ENCODE results near the gene TOMM40. TPM values are rescaled to one million over a fixed set of nuclear protein-coding genes. Genes with fewer than 3 reads are reported as not detected.
A peak's percentile ranks its signal among the peaks of the same experiment; 100 is the strongest.

TOMM40 gene
- total RNA-seq, 1 donor from 2014 or later = 65.3 TPM

GRCh38 chr19:44947041-44947581, 56.1 kb downstream of the TOMM40 start:
- TF ChIP-seq CTCF (IDR thresholded peaks at IDR 0.05; ENCODE audit: insufficient read depth, low read length, poor library complexity, severe bottlenecking) = no peak
- DNase-seq (ENCODE audit: low read depth) = no peak
- Histone ChIP-seq H3K27me3 (ENCODE audit: control insufficient read depth, insufficient read depth, low read length) (no peaks in the 10 kb centered on the region), H3K4me3 (ENCODE audit: low read depth, low read length) (no peak overlapping the region), H3K36me3 (ENCODE audit: control insufficient read depth, insufficient read depth, low read length) (no peaks in the 10 kb centered on the region)

- Histone ChIP-seq H3K36me3 (ENCODE audit: control insufficient read depth, insufficient read depth, low read length) (no peaks in the 10 kb centered on the region), H3K4me3 (ENCODE audit: low read depth, low read length) (no peak overlapping the region), H3K27me3 (ENCODE audit: control insufficient read depth, insufficient read depth, low read length) (no peaks in the 10 kb centered on the region)
- no peak for TF ChIP-seq CTCF (IDR thresholded peaks at IDR 0.05; ENCODE audit: insufficient read depth, low read length, poor library complexity, severe bottlenecking)
- DNase-seq (ENCODE audit: low read depth) = no peak
These were observed 57.2 kb downstream of the TOMM40 start for GRCh38 chr19:44948237-44948636.

GRCh38 chr19:44948763-44949374, 57.8 kb downstream of the TOMM40 start:
- Histone ChIP-seq H3K27me3 (ENCODE audit: control insufficient read depth, insufficient read depth, low read length) (no peaks in the 10 kb centered on the region), H3K36me3 (ENCODE audit: control insufficient read depth, insufficient read depth, low read length) (no peaks in the 10 kb centered on the region), H3K4me3 (ENCODE audit: low read depth, low read length) (no peak overlapping the region)
- no peak for TF ChIP-seq CTCF (IDR thresholded peaks at IDR 0.05; ENCODE audit: insufficient read depth, low read length, poor library complexity, severe bottlenecking)
- DNase-seq (ENCODE audit: low read depth) = no peak

- Histone ChIP-seq H3K36me3 (ENCODE audit: control insufficient read depth, insufficient read depth, low read length) (no peaks in the 10 kb centered on the region), H3K4me3 (ENCODE audit: low read depth, low read length) (no peak overlapping the region), H3K27me3 (ENCODE audit: control insufficient read depth, insufficient read depth, low read length) (no peaks in the 10 kb centered on the region)
- no peak for DNase-seq (ENCODE audit: low read depth)
- no peak for TF ChIP-seq CTCF (IDR thresholded peaks at IDR 0.05; ENCODE audit: insufficient read depth, low read length, poor library complexity, severe bottlenecking)
These were observed 58.5 kb downstream of the TOMM40 start for GRCh38 chr19:44949550-44949949.

- peak; percentile 85 for TF ChIP-seq CTCF (IDR thresholded peaks at IDR 0.05; ENCODE audit: insufficient read depth, low read length, poor library complexity, severe bottlenecking)
- Histone ChIP-seq H3K27me3 (ENCODE audit: control insufficient read depth, insufficient read depth, low read length) (no peaks in the 10 kb centered on the region), H3K4me3 (ENCODE audit: low read depth, low read length) (no peak overlapping the region), H3K36me3 (ENCODE audit: control insufficient read depth, insufficient read depth, low read length) (no peaks in the 10 kb centered on the region)
- peak; percentile 43 for DNase-seq (ENCODE audit: low read depth)
These were observed 60.4 kb downstream of the TOMM40 start for GRCh38 chr19:44951179-44952159.

Other genes with a start within 250 kb of the TOMM40 start
- gene PVR, start 247.3 kb upstream of the TOMM40 start, total RNA-seq = 176 and 210 TPM in 2 replicates
- gene CEACAM19, start 219.8 kb upstream of the TOMM40 start, total RNA-seq = 6.4 and 10.5 TPM in 2 replicates
- gene CEACAM16, start 192.1 kb upstream of the TOMM40 start, total RNA-seq = not detected in 2 replicates
- 16.2 and 19.1 TPM in 2 replicates for gene BCL3, start 142.5 kb upstream of the TOMM40 start, total RNA-seq
- 8.8 and 9.9 TPM in 2 replicates for gene CBLC, start 113.4 kb upstream of the TOMM40 start, total RNA-seq
- 27.6 and 29.6 TPM in 2 replicates for gene BCAM, start 82.2 kb upstream of the TOMM40 start, total RNA-seq
- 240 and 243 TPM in 2 replicates for gene NECTIN2, start 45.0 kb upstream of the TOMM40 start, total RNA-seq
- gene APOE, start 14.5 kb downstream of the TOMM40 start, total RNA-seq = 89.0 and 98.1 TPM in 2 replicates
- gene APOC1, start 23.4 kb downstream of the TOMM40 start, total RNA-seq = 1.9 and 3.5 TPM in 2 replicates
- gene APOC4, start 51.0 kb downstream of the TOMM40 start, total RNA-seq = not detected in 2 replicates
- gene APOC2, start 54.8 kb downstream of the TOMM40 start, total RNA-seq = not detected in 2 replicates
- 58.0 and 74.8 TPM in 2 replicates for gene CLPTM1, start 64.1 kb downstream of the TOMM40 start, total RNA-seq
- 60.0 and 76.7 TPM in 2 replicates for gene RELB, start 110.2 kb downstream of the TOMM40 start, total RNA-seq
- gene CLASRP, start 147.8 kb downstream of the TOMM40 start, total RNA-seq = 65.7 and 77.9 TPM in 2 replicates
- 1.0 and 1.1 TPM in 2 replicates for gene ZNF296, start 185.2 kb downstream of the TOMM40 start, total RNA-seq
- 50.8 and 63.6 TPM in 2 replicates for gene GEMIN7, start 188.0 kb downstream of the TOMM40 start, total RNA-seq
- gene PPP1R37, start 201.9 kb downstream of the TOMM40 start, total RNA-seq = 36.5 and 52.0 TPM in 2 replicates